Measurements from ENCODE around the gene MOB4.

GRCh38 chr2:197538412-197538811 lies 22.5 kb downstream of the MOB4 start:
- no peak for TF ChIP-seq CTCF (conservative IDR thresholded peaks at IDR 0.05 in 1 of 2, IDR thresholded peaks at IDR 0.05 in 1 of 2; ENCODE audit: extremely low read depth in 1 of 2, insufficient read depth in 1 of 2, low read depth in 1 of 2, low read length in 2 of 2)
- no peak for TF ChIP-seq EZH2 (IDR thresholded peaks at IDR 0.05; ENCODE audit: borderline replicate concordance, low read length)
